ENCODE measurements around the gene RBBP5. TPM values are rescaled to one million over a fixed set of nuclear protein-coding genes. Genes with fewer than 3 reads are reported as not detected.

The RBBP5 gene
- total and polyA plus RNA-seq, 7 donors: 6.8 to 28.9 (median 12.3) TPM

GRCh38 chr1:205046870-205047269, 74.9 kb downstream of the RBBP5 start:
- WGBS, 3 donors: 53 to 64% (median 59%) methylated on average over 4 of the region's 4 CpGs
- Histone ChIP-seq H3K27ac (no peak overlapping the region), H3K36me3 (ENCODE audit: insufficient read depth in 1 of 2, low read depth in 1 of 2) (no peaks in the 10 kb centered on the region), H3K4me3 (no peak overlapping the region), H3K27me3 (ENCODE audit: insufficient read depth in 3 of 3, low read length in 2 of 3) (peaks cover 0 to 65% (median 30%) of the 10 kb centered on the region in 3 donors), H3K4me1 (no peaks in the 10 kb centered on the region), H3K9me3 (no peaks in the 10 kb centered on the region)
- ATAC-seq (no peak), DNase-seq (no peak)
- intact Hi-C loops (cut with DNase I): no loop called here
- no peak for TF ChIP-seq CTCF (IDR thresholded peaks at IDR 0.05)

DNA sequence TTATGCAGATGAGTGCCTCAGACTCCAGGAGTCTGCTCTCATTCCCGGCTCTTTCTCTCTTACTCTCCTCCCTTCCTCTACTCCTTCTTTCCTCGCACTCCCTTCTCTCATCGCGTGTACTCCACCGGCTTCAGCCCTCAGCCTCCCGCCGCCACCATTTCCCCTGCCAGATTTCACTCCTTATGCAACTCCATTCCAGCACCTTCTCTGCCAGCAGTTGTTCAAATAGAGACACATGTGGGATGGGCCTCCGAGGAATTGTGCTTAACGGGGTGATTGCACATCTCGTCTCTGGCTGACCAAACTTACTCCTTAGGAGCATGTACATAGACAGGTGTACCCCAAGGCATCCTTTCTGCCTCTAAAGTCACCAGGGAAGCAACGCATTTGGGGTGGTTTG, 76.6 kb downstream of the RBBP5 start:
- ATAC-seq (no peak), DNase-seq (no peak)
- Histone ChIP-seq H3K36me3 (ENCODE audit: insufficient read depth in 1 of 2, low read depth in 1 of 2) (no peaks in the 10 kb centered on the region), H3K27me3 (ENCODE audit: insufficient read depth in 3 of 3, low read length in 2 of 3) (peaks cover 0 to 74% (median 33%) of the 10 kb centered on the region in 3 donors), H3K27ac (no peak overlapping the region), H3K4me3 (no peak overlapping the region), H3K9me3 (no peaks in the 10 kb centered on the region), H3K4me1 (no peaks in the 10 kb centered on the region)
- intact Hi-C loops (cut with DNase I): no loop called here
- no peak for TF ChIP-seq CTCF (IDR thresholded peaks at IDR 0.05)
- 28 to 37% (median 30%) methylated on average over 11 of the region's 11 CpGs for WGBS, 3 donors

GRCh38 chr1:205044741-205045140, 77.0 kb downstream of the RBBP5 start:
- WGBS, 3 donors: 37 to 42% (median 38%) methylated on average over 5 of the region's 5 CpGs
- H3K4me3 ChIP-seq: no peak overlapping the region
- DNase-seq: no peak
- H3K27me3 ChIP-seq (ENCODE audit: insufficient read depth in 3 of 3, low read length in 2 of 3): peaks cover 0 to 74% (median 33%) of the 10 kb centered on the region in 3 donors
- H3K27ac ChIP-seq: no peak overlapping the region
- no peak for ATAC-seq
- TF ChIP-seq CTCF (IDR thresholded peaks at IDR 0.05): no peak
- no peaks in the 10 kb centered on the region for H3K4me1 ChIP-seq
- H3K9me3 ChIP-seq: no peaks in the 10 kb centered on the region
- H3K36me3 ChIP-seq (ENCODE audit: insufficient read depth in 1 of 2, low read depth in 1 of 2): no peaks in the 10 kb centered on the region
- intact Hi-C loops (cut with DNase I): no loop called here

DNA sequence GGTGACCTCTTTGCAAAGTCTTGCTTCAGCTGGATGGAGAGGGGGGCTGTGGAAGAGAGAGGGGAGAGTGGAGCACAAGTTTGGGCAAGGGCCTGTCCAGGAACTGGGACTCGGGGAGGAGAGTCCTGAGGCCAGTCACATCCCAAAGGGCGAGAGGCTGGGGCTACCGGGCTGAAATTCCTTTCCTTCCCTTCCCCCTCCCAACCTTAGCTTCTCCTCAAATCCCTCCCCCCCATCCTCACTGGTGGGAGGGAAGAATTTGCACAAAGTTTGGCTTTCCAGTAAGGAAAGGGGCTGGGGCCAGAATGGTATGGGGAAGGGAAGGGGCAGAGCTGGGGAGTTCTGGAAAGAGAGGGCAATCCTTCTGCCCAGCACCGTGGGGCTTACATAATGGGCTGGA, 77.9 kb downstream of the RBBP5 start:
- no peaks in the 10 kb centered on the region for H3K4me1 ChIP-seq
- ATAC-seq (no peak), DNase-seq (no peak)
- peaks cover 0 to 74% (median 33%) of the 10 kb centered on the region in 3 donors for H3K27me3 ChIP-seq (ENCODE audit: insufficient read depth in 3 of 3, low read length in 2 of 3)
- intact Hi-C loops (cut with DNase I): no loop called here
- no peaks in the 10 kb centered on the region for H3K36me3 ChIP-seq (ENCODE audit: insufficient read depth in 1 of 2, low read depth in 1 of 2)
- H3K9me3 ChIP-seq: no peaks in the 10 kb centered on the region
- TF ChIP-seq CTCF (IDR thresholded peaks at IDR 0.05): no peak
- no peak overlapping the region for H3K27ac ChIP-seq
- 30 to 42% (median 40%) methylated on average over 2 to 4 of the region's 4 CpGs for WGBS, 3 donors
- H3K4me3 ChIP-seq: no peak overlapping the region

Data from psoas muscle (tissue), 8 donors.